CD14-positive monocyte (primary cell): ENCODE measurements around the gene GRXCR2. TPM values are rescaled to one million over a fixed set of nuclear protein-coding genes. Genes with fewer than 3 reads are reported as not detected.

Experiments used
- DNase-seq, 3 donors: peaks; one replicate each; pipeline ENCODE4 v3.0.0-alpha.2; 2011 to 2022
- H2AFZ ChIP-seq: 2 replicates; pipeline ENCODE4 v1.6.0; 2012; ENCODE audit warnings: mild to moderate bottlenecking, low read depth, low read length, inconsistent platforms; ENCODE audit not compliant: insufficient read depth, poor library complexity, severe bottlenecking
- H3K27ac ChIP-seq, 2 donors: 1 replicate in 1 of 2; 2 replicates in 1 of 2; pipeline ENCODE4 v1.5.1; 2012 to 2013; ENCODE audit warnings: low read length in 2 of 2, control low read depth in 1 of 2, inconsistent platforms in 1 of 2, low read depth in 1 of 2, mild to moderate bottlenecking in 1 of 2
- H3K27me3 ChIP-seq, 2 donors: one replicate each; pipeline versions ENCODE4 v1.6.0 to v1.6.1; 2011 to 2013; ENCODE audit warnings: low read length in 2 of 2; ENCODE audit not compliant: control insufficient read depth in 2 of 2, insufficient read depth in 2 of 2
- H3K36me3 ChIP-seq, 2 donors: replicated peaks in 1 of 2; 1 replicate in 1 of 2; 2 replicates in 1 of 2; pipeline versions ENCODE4 v1.5.1 to v1.6.1; 2012 to 2013; ENCODE audit warnings: low read length in 2 of 2, control low read depth in 1 of 2, inconsistent platforms in 1 of 2, mild to moderate bottlenecking in 1 of 2; ENCODE audit not compliant: insufficient read depth in 2 of 2, control insufficient read depth in 1 of 2
- H3K4me1 ChIP-seq, 2 donors: 1 replicate in 1 of 2; 2 replicates in 1 of 2; pipeline versions ENCODE4 v1.5.1 to v1.6.1; 2012 to 2013; ENCODE audit warnings: low read length in 2 of 2, control low read depth in 1 of 2, inconsistent platforms in 1 of 2, mild to moderate bottlenecking in 1 of 2, moderate library complexity in 1 of 2; ENCODE audit not compliant: insufficient read depth in 2 of 2, control insufficient read depth in 1 of 2
- H3K4me2 ChIP-seq: replicated peaks from 2 replicates; pipeline ENCODE3; 2012; ENCODE audit warnings: low read length, moderate library complexity, mild to moderate bottlenecking; ENCODE audit not compliant: poor library complexity, severe bottlenecking; ENCODE audit errors: extremely low read depth
- H3K4me3 ChIP-seq, 3 experiments: fragments of 200-600 bp in 1 of 3; sonication (generic) in 1 of 3; replicated peaks in 1 of 3; 1 replicate in 2 of 3; 2 replicates in 1 of 3; pipeline ENCODE4 v1.5.1; 2011 to 2013; ENCODE audit warnings: low read length in 3 of 3, mild to moderate bottlenecking in 3 of 3, control low read depth in 2 of 3, low read depth in 2 of 3, inconsistent platforms in 1 of 3, moderate library complexity in 1 of 3
- H3K79me2 ChIP-seq: 2 replicates; pipeline ENCODE4 v1.6.0; 2012; ENCODE audit warnings: mild to moderate bottlenecking, control low read depth, inconsistent platforms, low read length, moderate library complexity; ENCODE audit not compliant: insufficient read depth
- H3K9ac ChIP-seq: 2 replicates; pipeline ENCODE4 v1.6.0; 2017; ENCODE audit warnings: low read length, mild to moderate bottlenecking; ENCODE audit not compliant: insufficient read depth, poor library complexity, severe bottlenecking
- H3K9me3 ChIP-seq, 2 donors: replicated peaks in 1 of 2; 1 replicate in 1 of 2; 2 replicates in 1 of 2; pipeline versions ENCODE4 v1.5.1 to v1.6.1; 2012 to 2013; ENCODE audit warnings: low read length in 2 of 2, control low read depth in 1 of 2; ENCODE audit not compliant: control insufficient read depth in 1 of 2, insufficient read depth in 1 of 2
- H4K20me1 ChIP-seq: 2 replicates; pipeline ENCODE4 v1.6.0; 2012; ENCODE audit warnings: mild to moderate bottlenecking, low read length, control low read depth, moderate library complexity; ENCODE audit not compliant: insufficient read depth
- H3K27ac Mint-ChIP-seq, 7 donors: one replicate each; pipeline ENCODE4 v1.8.0; 2020; ENCODE audit warnings: mild to moderate bottlenecking in 7 of 7, mixed read lengths in 7 of 7, moderate library complexity in 6 of 7, inconsistent platforms in 2 of 7
- H3K27me3 Mint-ChIP-seq, 3 donors: one replicate each; pipeline ENCODE4 v1.8.0; 2021 to 2022; ENCODE audit warnings: low read depth in 3 of 3, mild to moderate bottlenecking in 3 of 3, mixed read lengths in 3 of 3, moderate library complexity in 3 of 3, inconsistent platforms in 1 of 3
- H3K36me3 Mint-ChIP-seq, 2 donors: one replicate each; pipeline ENCODE4 v1.8.0; 2020; ENCODE audit warnings: mixed read lengths in 2 of 2, inconsistent platforms in 1 of 2, mild to moderate bottlenecking in 1 of 2
- H3K4me1 Mint-ChIP-seq: one replicate; pipeline ENCODE4 v1.8.0; 2020; ENCODE audit warnings: mild to moderate bottlenecking, mixed read lengths
- H3K4me3 Mint-ChIP-seq, 2 donors: one replicate each; pipeline ENCODE4 v1.8.0; 2020; ENCODE audit warnings: mild to moderate bottlenecking in 2 of 2, mixed read lengths in 2 of 2, moderate library complexity in 1 of 2
- H3K9me3 Mint-ChIP-seq, 7 donors: one replicate each; pipeline ENCODE4 v1.8.0; 2020 to 2022; ENCODE audit warnings: mixed read lengths in 7 of 7, mild to moderate bottlenecking in 6 of 7, moderate library complexity in 6 of 7, inconsistent platforms in 2 of 7
- WGBS: methylation state at CpG from one replicate; pipeline ENCODE4 v1.1.5; 2013; ENCODE audit warnings: missing lambda C conversion rate; ENCODE audit not compliant: insufficient coverage; 5-methylcytosine and 5-hydroxymethylcytosine counted together
- intact Hi-C, 2 donors: fragments of 100-400 bp; cut with micrococcal nuclease; formaldehyde crosslinking; loops; one replicate each; pipeline versions ENCODE4 v1.15.0 to v1.15.1; 2023
- polyA plus RNA-seq, 3 donors: library from polyadenylated mRNA; depleted of rRNA in 1 of 3; unstranded in 2 of 3; stranded (reverse) in 1 of 3; fragments of 300-500 nt in 2 of 3; fragments of >200 nt in 1 of 3; fragmentation: Illumina TruSeq in 2 of 3; gene quantifications; 1 replicate in 2 of 3; 2 replicates in 1 of 3; pipeline ENCODE4 v1.2.3, GENCODE V29; 2012 to 2021
- TF ChIP-seq, protein P1 (sequence below): fragments of 200-600 bp; IDR thresholded peaks from one replicate; pipeline ENCODE4 v1.8.0; 2022; ENCODE audit warnings: antibody characterized with exemption, mild to moderate bottlenecking

The GRXCR2 gene
- polyA plus RNA-seq, 3 donors = not detected

DNA sequence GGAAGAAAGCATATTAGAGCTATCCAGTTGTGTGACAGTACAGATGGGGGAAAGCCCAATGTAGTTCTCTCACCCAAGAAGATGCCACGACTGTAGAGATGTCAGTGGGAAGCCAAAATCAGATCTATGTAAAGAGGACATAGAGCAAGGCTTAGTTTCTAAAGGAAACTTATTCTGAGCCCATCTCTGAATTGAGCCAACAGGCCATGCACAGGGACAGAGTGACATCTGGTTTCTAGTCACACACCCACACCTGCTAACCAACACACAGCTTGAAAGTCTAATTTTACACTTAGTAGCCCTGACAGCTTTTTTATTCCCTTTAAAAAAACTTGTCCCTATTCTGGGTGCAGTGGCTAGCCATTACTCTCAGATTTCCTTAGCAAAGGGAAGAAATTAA lies 59.9 kb downstream of the GRXCR2 start:
- Histone ChIP-seq H2AFZ (no peak overlapping the region), H3K4me3 (no peak overlapping the region), H3K27ac (no peak overlapping the region), H3K9ac (no peak overlapping the region), H3K4me1 (no peaks in the 10 kb centered on the region), H4K20me1 (no peaks in the 10 kb centered on the region), H3K36me3 (peaks cover 0 to 5% of the 10 kb centered on the region in 2 donors), H3K27me3 (no peaks in the 10 kb centered on the region), H3K9me3 (no peaks in the 10 kb centered on the region), H3K79me2 (no peaks in the 10 kb centered on the region), H3K4me2 (no peak overlapping the region)
- Mint-ChIP-seq H3K27me3 (no peaks in the 10 kb centered on the region), H3K27ac (peak overlapping the region in 1 of 7 donors; percentile 15), H3K9me3 (peaks cover 0 to 2% (median 0%) of the 10 kb centered on the region in 7 donors), H3K4me3 (no peak overlapping the region), H3K36me3 (peaks cover 8 to 17% of the 10 kb centered on the region in 2 donors), H3K4me1 (no peaks in the 10 kb centered on the region)
- TF ChIP-seq, protein P1, sequence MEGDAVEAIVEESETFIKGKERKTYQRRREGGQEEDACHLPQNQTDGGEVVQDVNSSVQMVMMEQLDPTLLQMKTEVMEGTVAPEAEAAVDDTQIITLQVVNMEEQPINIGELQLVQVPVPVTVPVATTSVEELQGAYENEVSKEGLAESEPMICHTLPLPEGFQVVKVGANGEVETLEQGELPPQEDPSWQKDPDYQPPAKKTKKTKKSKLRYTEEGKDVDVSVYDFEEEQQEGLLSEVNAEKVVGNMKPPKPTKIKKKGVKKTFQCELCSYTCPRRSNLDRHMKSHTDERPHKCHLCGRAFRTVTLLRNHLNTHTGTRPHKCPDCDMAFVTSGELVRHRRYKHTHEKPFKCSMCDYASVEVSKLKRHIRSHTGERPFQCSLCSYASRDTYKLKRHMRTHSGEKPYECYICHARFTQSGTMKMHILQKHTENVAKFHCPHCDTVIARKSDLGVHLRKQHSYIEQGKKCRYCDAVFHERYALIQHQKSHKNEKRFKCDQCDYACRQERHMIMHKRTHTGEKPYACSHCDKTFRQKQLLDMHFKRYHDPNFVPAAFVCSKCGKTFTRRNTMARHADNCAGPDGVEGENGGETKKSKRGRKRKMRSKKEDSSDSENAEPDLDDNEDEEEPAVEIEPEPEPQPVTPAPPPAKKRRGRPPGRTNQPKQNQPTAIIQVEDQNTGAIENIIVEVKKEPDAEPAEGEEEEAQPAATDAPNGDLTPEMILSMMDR = no peak
- intact Hi-C loops = no loop called here
- WGBS = no CpG with 5 or more reads among the region's 1 CpG
- DNase-seq = no peak

DNA sequence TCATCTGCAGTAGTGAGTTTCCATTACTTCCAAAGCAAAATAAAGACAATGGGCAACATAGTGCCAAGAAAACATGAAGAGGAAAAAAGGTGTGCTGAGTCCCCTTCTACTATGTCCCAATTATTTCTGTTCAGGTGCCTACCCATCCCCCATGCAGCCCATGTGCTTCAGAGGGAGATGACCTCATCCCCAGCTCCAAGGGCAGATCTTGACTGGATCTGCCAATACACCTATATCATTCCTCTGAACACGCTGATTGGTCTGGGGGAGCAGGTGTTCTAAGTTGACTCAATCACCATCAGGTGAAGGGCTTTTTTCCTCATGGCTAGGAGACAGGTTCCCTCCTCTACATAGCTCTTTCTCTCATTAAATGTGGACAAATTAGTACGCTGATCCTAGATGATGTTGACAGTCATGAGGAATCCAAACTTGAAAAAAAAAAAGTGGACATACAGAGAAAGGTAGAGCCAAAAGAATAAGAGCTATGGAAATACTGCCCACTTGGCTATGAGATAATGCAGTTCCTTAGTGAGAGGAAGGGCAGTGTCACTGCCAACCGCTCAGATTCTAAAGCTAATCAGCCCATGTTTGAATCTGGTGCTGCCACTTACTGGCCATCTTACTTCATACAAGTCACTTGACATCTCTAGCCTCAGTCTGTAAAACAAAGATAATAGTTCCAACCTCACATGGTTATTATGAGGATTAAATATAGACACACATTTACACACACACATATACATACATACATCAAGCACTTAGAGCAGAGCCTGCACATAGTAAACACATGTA lies 60.8 kb downstream of the GRXCR2 start:
- Histone ChIP-seq H3K9me3 (no peaks in the 10 kb centered on the region), H3K27ac (no peak overlapping the region), H4K20me1 (no peaks in the 10 kb centered on the region), H3K4me2 (no peak overlapping the region), H3K9ac (no peak overlapping the region), H3K4me3 (no peak overlapping the region), H3K79me2 (no peaks in the 10 kb centered on the region), H3K27me3 (no peaks in the 10 kb centered on the region), H3K36me3 (peaks cover 0 to 5% of the 10 kb centered on the region in 2 donors), H3K4me1 (no peaks in the 10 kb centered on the region), H2AFZ (no peak overlapping the region)
- no CpG with 5 or more reads among the region's 3 CpGs for WGBS
- intact Hi-C loops = no loop called here
- no peaks in the 10 kb centered on the region for H3K4me1 Mint-ChIP-seq
- no peaks in the 10 kb centered on the region for H3K27me3 Mint-ChIP-seq
- TF ChIP-seq, protein P1 = no peak
- peaks cover 6 to 17% of the 10 kb centered on the region in 2 donors for H3K36me3 Mint-ChIP-seq
- no peak for DNase-seq
- H3K4me3 Mint-ChIP-seq = no peak overlapping the region
- H3K9me3 Mint-ChIP-seq = peaks cover 0 to 2% (median 0%) of the 10 kb centered on the region in 7 donors
- H3K27ac Mint-ChIP-seq = peak overlapping the region in 1 of 7 donors; percentile 16

Other genes with a start within 250 kb of the GRXCR2 start
- 1 to 10 TPM in 2 of 3 donors, under 1 TPM in 1; 0.77 to 2.0 (median 1.5) TPM for gene PRELID2, start 37.7 kb downstream of the GRXCR2 start, polyA plus RNA-seq
- gene SH3RF2, start 63.6 kb upstream of the GRXCR2 start, polyA plus RNA-seq = not detected
- not detected for gene PLAC8L1, start 232.6 kb upstream of the GRXCR2 start, polyA plus RNA-seq